ENCODE data around the gene ATP2C2. TPM values are rescaled to one million over a fixed set of nuclear protein-coding genes. Genes with fewer than 3 reads are reported as not detected.

Gene ATP2C2
- total and polyA plus RNA-seq, 9 donors, result 0.13 to 2.3 (median 0.39) TPM

- no peak for DNase-seq
- WGBS (ENCODE audit: insufficient coverage), result 100% methylated on average over 1 of the region's 1 CpG
Measured at GRCh38 chr16:84467256-84467655, 98.9 kb downstream of the ATP2C2 start.

DNA sequence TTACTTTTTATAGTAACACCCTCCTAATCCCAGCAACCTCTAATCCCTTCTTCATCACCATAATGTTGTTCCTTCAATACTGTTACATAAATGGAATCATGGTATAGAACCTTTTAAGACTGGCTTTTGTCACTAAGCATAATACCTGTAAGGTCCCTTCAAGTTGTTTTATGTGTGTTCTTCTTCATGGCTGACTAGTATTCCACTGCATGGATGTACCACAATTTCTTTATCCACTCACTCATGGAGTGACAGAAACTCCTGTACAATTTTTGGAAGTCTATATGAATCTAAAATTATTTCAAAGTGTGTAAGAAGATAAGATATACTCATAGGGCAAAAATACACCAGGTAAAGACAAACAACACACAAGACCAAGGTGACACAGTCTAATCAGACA is 99.4 kb downstream of the ATP2C2 start:
- no peaks in the 10 kb centered on the region for H3K36me3 ChIP-seq (ENCODE audit: control insufficient read depth, insufficient read depth, low read length)
- no peak overlapping the region for H3K4me3 ChIP-seq (ENCODE audit: low read length)
- H3K4me1 ChIP-seq (ENCODE audit: control insufficient read depth, insufficient read depth, low read length), result peaks cover 12% of the 10 kb centered on the region
- H3K27ac ChIP-seq (ENCODE audit: low read length), result no peak overlapping the region
- peaks cover 10% of the 10 kb centered on the region for H3K9me3 ChIP-seq (replicated peaks; ENCODE audit: control insufficient read depth, low read depth, low read length)
- no peak for DNase-seq
- H3K27me3 ChIP-seq (ENCODE audit: control insufficient read depth, insufficient read depth, low read length), result no peaks in the 10 kb centered on the region

More at GRCh38 chr16:84467256-84467655, 98.9 kb downstream of the ATP2C2 start:
- Histone ChIP-seq H3K36me3 (ENCODE audit: control insufficient read depth, insufficient read depth, low read length) (peaks cover under 1% of the 10 kb centered on the region), H3K4me1 (ENCODE audit: control insufficient read depth, insufficient read depth, low read length) (peaks cover 13% of the 10 kb centered on the region), H3K27me3 (ENCODE audit: control insufficient read depth, insufficient read depth, low read length) (no peaks in the 10 kb centered on the region), H3K27ac (ENCODE audit: low read length) (no peak overlapping the region), H3K4me3 (ENCODE audit: low read length) (no peak overlapping the region), H3K9me3 (replicated peaks; ENCODE audit: control insufficient read depth, low read depth, low read length) (peaks cover 10% of the 10 kb centered on the region)

GRCh38 chr16:84471316-84471715 is 103.0 kb downstream of the ATP2C2 start:
- DNase-seq, result no peak
- Histone ChIP-seq H3K27me3 (ENCODE audit: control insufficient read depth, insufficient read depth, low read length) (no peaks in the 10 kb centered on the region), H3K4me3 (ENCODE audit: low read length) (no peak overlapping the region), H3K9me3 (replicated peaks; ENCODE audit: control insufficient read depth, low read depth, low read length) (peaks cover 10% of the 10 kb centered on the region), H3K4me1 (ENCODE audit: control insufficient read depth, insufficient read depth, low read length) (no peaks in the 10 kb centered on the region), H3K36me3 (ENCODE audit: control insufficient read depth, insufficient read depth, low read length) (no peaks in the 10 kb centered on the region), H3K27ac (ENCODE audit: low read length) (no peak overlapping the region)
- 100% methylated on average over 1 of the region's 7 CpGs for WGBS (ENCODE audit: insufficient coverage)

GRCh38 chr16:84471966-84472365 is 103.6 kb downstream of the ATP2C2 start:
- no peak for DNase-seq
- H3K27ac ChIP-seq (ENCODE audit: low read length), result no peak overlapping the region
- peaks cover 8% of the 10 kb centered on the region for H3K9me3 ChIP-seq (replicated peaks; ENCODE audit: control insufficient read depth, low read depth, low read length)
- no peaks in the 10 kb centered on the region for H3K4me1 ChIP-seq (ENCODE audit: control insufficient read depth, insufficient read depth, low read length)
- H3K4me3 ChIP-seq (ENCODE audit: low read length), result no peak overlapping the region
- no peaks in the 10 kb centered on the region for H3K27me3 ChIP-seq (ENCODE audit: control insufficient read depth, insufficient read depth, low read length)
- H3K36me3 ChIP-seq (ENCODE audit: control insufficient read depth, insufficient read depth, low read length), result no peaks in the 10 kb centered on the region
- 92% methylated on average over 4 of the region's 4 CpGs for WGBS (ENCODE audit: insufficient coverage)

- no peaks in the 10 kb centered on the region for H3K27me3 ChIP-seq (ENCODE audit: control insufficient read depth, insufficient read depth, low read length)
- H3K9me3 ChIP-seq (replicated peaks; ENCODE audit: control insufficient read depth, low read depth, low read length), result peaks cover 2% of the 10 kb centered on the region
- peaks cover 17% of the 10 kb centered on the region for H3K36me3 ChIP-seq (ENCODE audit: control insufficient read depth, insufficient read depth, low read length)
- H3K4me1 ChIP-seq (ENCODE audit: control insufficient read depth, insufficient read depth, low read length), result no peaks in the 10 kb centered on the region
- no peak for DNase-seq
- H3K4me3 ChIP-seq (ENCODE audit: low read length), result no peak overlapping the region
- 87% methylated on average over 5 of the region's 8 CpGs for WGBS (ENCODE audit: insufficient coverage)
- no peak overlapping the region for H3K27ac ChIP-seq (ENCODE audit: low read length)
Measured at GRCh38 chr16:84475643-84476240, 107.4 kb downstream of the ATP2C2 start.

- Histone ChIP-seq H3K27me3 (ENCODE audit: control insufficient read depth, insufficient read depth, low read length) (no peaks in the 10 kb centered on the region), H3K4me3 (ENCODE audit: low read length) (no peak overlapping the region), H3K36me3 (ENCODE audit: control insufficient read depth, insufficient read depth, low read length) (peaks cover 24% of the 10 kb centered on the region), H3K4me1 (ENCODE audit: control insufficient read depth, insufficient read depth, low read length) (no peaks in the 10 kb centered on the region), H3K27ac (ENCODE audit: low read length) (no peak overlapping the region), H3K9me3 (replicated peaks; ENCODE audit: control insufficient read depth, low read depth, low read length) (peaks cover 2% of the 10 kb centered on the region)
- no peak for DNase-seq
- WGBS (ENCODE audit: insufficient coverage), result 79% methylated on average over 4 of the region's 8 CpGs
Measured at GRCh38 chr16:84476401-84476800, 108.1 kb downstream of the ATP2C2 start.

DNA sequence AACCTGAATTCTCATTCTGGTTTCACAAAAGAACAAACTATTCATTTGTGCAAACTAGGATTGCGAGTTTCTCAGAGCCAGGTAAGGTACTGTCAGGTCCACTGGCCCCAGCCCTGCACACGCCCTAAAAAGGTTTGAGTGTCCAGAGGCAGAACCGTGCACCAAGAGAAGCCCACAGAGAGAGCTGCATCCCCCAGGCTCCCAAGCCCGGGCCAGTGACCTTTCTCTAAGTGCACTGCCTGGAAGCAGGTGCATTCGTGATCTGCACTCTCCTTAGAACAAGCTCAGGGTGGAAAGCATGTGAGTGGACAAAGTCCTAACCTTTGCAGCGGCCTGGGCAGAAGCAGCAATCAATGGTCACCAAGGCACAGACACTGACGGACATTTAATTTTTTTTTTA is 109.3 kb downstream of the ATP2C2 start:
- no peaks in the 10 kb centered on the region for H3K9me3 ChIP-seq (replicated peaks; ENCODE audit: control insufficient read depth, low read depth, low read length)
- H3K36me3 ChIP-seq (ENCODE audit: control insufficient read depth, insufficient read depth, low read length), result peaks cover 33% of the 10 kb centered on the region
- peaks cover 8% of the 10 kb centered on the region for H3K4me1 ChIP-seq (ENCODE audit: control insufficient read depth, insufficient read depth, low read length)
- WGBS (ENCODE audit: insufficient coverage), result 83% methylated on average over 5 of the region's 7 CpGs
- DNase-seq, result no peak
- no peak overlapping the region for H3K27ac ChIP-seq (ENCODE audit: low read length)
- H3K4me3 ChIP-seq (ENCODE audit: low read length), result no peak overlapping the region
- H3K27me3 ChIP-seq (ENCODE audit: control insufficient read depth, insufficient read depth, low read length), result no peaks in the 10 kb centered on the region

DNA sequence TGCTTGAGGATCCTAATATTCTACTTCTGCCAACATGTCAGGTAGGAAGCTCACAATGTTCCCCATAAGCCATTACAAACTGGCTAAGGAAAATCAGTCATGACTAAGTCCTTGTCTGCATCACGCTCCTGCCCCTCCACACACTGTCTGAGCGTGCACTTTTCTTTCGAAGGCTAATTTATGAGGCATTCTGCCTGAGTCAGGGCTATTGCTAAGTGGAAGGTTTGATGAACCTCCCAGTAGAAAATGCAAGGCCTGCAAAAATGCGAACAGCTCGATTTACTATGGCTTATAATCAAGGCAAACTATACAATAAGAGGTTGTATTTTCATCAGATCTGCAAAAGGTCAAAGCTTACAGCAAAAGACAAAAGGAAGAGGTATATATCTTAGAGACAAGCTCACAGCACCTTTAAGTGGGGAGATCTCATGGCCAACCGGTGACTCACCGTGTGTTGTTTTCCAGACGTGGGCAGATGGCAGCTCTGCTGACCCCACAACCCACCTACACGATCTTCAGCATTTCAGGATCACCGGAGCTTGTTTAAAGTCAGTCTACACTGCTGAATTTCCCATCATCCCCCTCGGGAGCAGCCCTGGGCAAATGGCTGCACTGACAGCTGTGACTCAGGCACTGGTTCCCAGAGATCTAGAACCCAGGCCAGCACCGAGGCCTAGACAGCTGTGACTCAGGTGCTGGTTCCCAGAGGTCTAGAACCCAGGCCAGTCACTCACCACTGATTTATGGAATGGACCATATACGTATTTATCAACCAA is 110.0 kb downstream of the ATP2C2 start:
- no peak overlapping the region for H3K4me3 ChIP-seq (ENCODE audit: low read length)
- no peak overlapping the region for H3K27ac ChIP-seq (ENCODE audit: low read length)
- H3K4me1 ChIP-seq (ENCODE audit: control insufficient read depth, insufficient read depth, low read length), result peaks cover 14% of the 10 kb centered on the region
- no peak for DNase-seq
- 78% methylated on average over 9 of the region's 13 CpGs for WGBS (ENCODE audit: insufficient coverage)
- H3K36me3 ChIP-seq (ENCODE audit: control insufficient read depth, insufficient read depth, low read length), result peaks cover 37% of the 10 kb centered on the region
- H3K27me3 ChIP-seq (ENCODE audit: control insufficient read depth, insufficient read depth, low read length), result no peaks in the 10 kb centered on the region
- H3K9me3 ChIP-seq (replicated peaks; ENCODE audit: control insufficient read depth, low read depth, low read length), result no peaks in the 10 kb centered on the region

- Histone ChIP-seq H3K9me3 (replicated peaks; ENCODE audit: control insufficient read depth, low read depth, low read length) (no peaks in the 10 kb centered on the region), H3K4me3 (ENCODE audit: low read length) (no peak overlapping the region), H3K4me1 (ENCODE audit: control insufficient read depth, insufficient read depth, low read length) (peaks cover 14% of the 10 kb centered on the region), H3K27me3 (ENCODE audit: control insufficient read depth, insufficient read depth, low read length) (no peaks in the 10 kb centered on the region), H3K36me3 (ENCODE audit: control insufficient read depth, insufficient read depth, low read length) (peaks cover 38% of the 10 kb centered on the region), H3K27ac (ENCODE audit: low read length) (no peak overlapping the region)
- 93% methylated on average over 13 of the region's 16 CpGs for WGBS (ENCODE audit: insufficient coverage)
- no peak for DNase-seq
Measured at GRCh38 chr16:84479716-84480450, 111.5 kb downstream of the ATP2C2 start.

DNA sequence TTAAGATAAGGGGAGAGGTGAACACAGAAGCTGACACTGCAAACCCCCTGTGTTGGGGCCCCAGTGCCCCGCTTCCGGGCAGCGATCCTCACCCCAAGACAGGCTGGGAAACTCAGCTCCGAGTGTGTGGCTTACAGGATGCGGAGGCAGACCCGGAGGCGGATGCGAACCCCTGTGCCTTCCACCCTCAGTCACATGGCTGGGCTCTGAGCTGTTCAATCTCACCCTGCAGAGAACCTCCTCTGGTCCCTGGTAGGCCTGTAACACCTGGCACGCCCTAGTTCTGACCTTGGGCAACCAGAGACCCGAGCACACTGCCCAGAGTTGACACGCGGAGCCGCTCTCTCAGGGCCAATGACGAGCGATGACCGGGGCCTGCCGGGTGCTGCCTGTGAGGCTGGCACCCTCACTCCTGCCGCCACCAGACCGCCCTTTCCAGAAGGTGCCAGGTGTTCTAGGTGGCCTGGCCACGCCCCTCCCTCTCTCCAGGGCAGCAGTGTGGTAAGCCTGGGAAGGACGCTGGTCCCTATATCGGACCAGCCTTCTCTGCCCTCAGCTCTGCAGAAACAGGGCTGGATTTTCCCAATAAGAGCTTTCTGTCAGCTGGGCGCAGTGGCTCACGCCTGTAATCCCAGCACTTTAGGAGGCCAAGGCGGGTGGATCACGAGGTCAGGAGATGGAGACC is 112.9 kb downstream of the ATP2C2 start:
- DNase-seq, result no peak
- Histone ChIP-seq H3K4me1 (ENCODE audit: control insufficient read depth, insufficient read depth, low read length) (peaks cover 14% of the 10 kb centered on the region), H3K9me3 (replicated peaks; ENCODE audit: control insufficient read depth, low read depth, low read length) (no peaks in the 10 kb centered on the region), H3K36me3 (ENCODE audit: control insufficient read depth, insufficient read depth, low read length) (peaks cover 49% of the 10 kb centered on the region), H3K27me3 (ENCODE audit: control insufficient read depth, insufficient read depth, low read length) (no peaks in the 10 kb centered on the region), H3K27ac (ENCODE audit: low read length) (no peak overlapping the region), H3K4me3 (ENCODE audit: low read length) (no peak overlapping the region)
- WGBS (ENCODE audit: insufficient coverage), result 93% methylated on average over 23 of the region's 26 CpGs
